Cardiac muscle cell (in vitro differentiated cells and primary cell): ENCODE data around the gene PRCD. TPM values are rescaled to one million over a fixed set of nuclear protein-coding genes. Genes with fewer than 3 reads are reported as not detected.

Experiments used
- DNase-seq, 2 donors: peaks; one replicate each; pipeline versions ENCODE4 v3.0.0 to v3.0.0-alpha.2; 2010 to 2017; ENCODE audit warnings: low read depth in 1 of 2, low spot score in 1 of 2
- H3K27ac ChIP-seq: fragments of 200-600 bp; sonication (generic); 2 replicates; pipeline ENCODE4 v1.5.1; 2016
- H3K27me3 ChIP-seq: fragments of 200-600 bp; sonication (generic); 2 replicates; pipeline ENCODE4 v1.6.0; 2016; ENCODE audit warnings: control low read depth
- H3K36me3 ChIP-seq: fragments of 200-600 bp; sonication (generic); 2 replicates; pipeline ENCODE4 v1.5.1; 2016; ENCODE audit warnings: control low read depth
- H3K4me1 ChIP-seq: fragments of 200-600 bp; sonication (generic); 2 replicates; pipeline ENCODE4 v1.8.1; 2017; ENCODE audit warnings: low read depth, mild to moderate bottlenecking, mixed run types
- H3K4me3 ChIP-seq: fragments of 200-600 bp; sonication (generic); 2 replicates; pipeline ENCODE4 v1.5.1; 2016; ENCODE audit warnings: mild to moderate bottlenecking
- H3K9me3 ChIP-seq: fragments of 200-600 bp; sonication (generic); 2 replicates; pipeline ENCODE4 v1.5.1; 2017; ENCODE audit warnings: low read depth, mild to moderate bottlenecking, control low read depth
- polyA plus RNA-seq: library from polyadenylated mRNA; unstranded; fragments of >200 nt; fragmentation: Nextera tagmentation; extraction: Ambion mirVana; gene quantifications from 2 replicates; pipeline ENCODE4 v1.2.1, GENCODE V29; 2016
- total RNA-seq: library from RNA; depleted of rRNA; stranded (reverse); fragments of >200 nt; gene quantifications from 2 replicates; pipeline ENCODE4 v1.2.3, GENCODE V29; 2016
- TF ChIP-seq, protein P1 (sequence below): IDR thresholded peaks from 2 replicates; pipeline ENCODE4 v1.5.1; 2012; ENCODE audit warnings: low read depth, mild to moderate bottlenecking, low read length

Gene PRCD
- total and polyA plus RNA-seq, 2 experiments from 2014 or later, result 7.3 to 14.4 TPM

GRCh38 chr17:76572201-76572910 lies 32.5 kb downstream of the PRCD start:
- no peak for DNase-seq
- Histone ChIP-seq H3K9me3 (no peaks in the 10 kb centered on the region), H3K4me3 (no peak overlapping the region), H3K27ac (no peak overlapping the region), H3K27me3 (no peaks in the 10 kb centered on the region), H3K4me1 (no peaks in the 10 kb centered on the region), H3K36me3 (no peaks in the 10 kb centered on the region)
- TF ChIP-seq, protein P1, sequence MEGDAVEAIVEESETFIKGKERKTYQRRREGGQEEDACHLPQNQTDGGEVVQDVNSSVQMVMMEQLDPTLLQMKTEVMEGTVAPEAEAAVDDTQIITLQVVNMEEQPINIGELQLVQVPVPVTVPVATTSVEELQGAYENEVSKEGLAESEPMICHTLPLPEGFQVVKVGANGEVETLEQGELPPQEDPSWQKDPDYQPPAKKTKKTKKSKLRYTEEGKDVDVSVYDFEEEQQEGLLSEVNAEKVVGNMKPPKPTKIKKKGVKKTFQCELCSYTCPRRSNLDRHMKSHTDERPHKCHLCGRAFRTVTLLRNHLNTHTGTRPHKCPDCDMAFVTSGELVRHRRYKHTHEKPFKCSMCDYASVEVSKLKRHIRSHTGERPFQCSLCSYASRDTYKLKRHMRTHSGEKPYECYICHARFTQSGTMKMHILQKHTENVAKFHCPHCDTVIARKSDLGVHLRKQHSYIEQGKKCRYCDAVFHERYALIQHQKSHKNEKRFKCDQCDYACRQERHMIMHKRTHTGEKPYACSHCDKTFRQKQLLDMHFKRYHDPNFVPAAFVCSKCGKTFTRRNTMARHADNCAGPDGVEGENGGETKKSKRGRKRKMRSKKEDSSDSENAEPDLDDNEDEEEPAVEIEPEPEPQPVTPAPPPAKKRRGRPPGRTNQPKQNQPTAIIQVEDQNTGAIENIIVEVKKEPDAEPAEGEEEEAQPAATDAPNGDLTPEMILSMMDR, result no peak

GRCh38 chr17:76573096-76573495 lies 33.3 kb downstream of the PRCD start:
- no peaks in the 10 kb centered on the region for H3K36me3 ChIP-seq
- no peak overlapping the region for H3K27ac ChIP-seq
- TF ChIP-seq, protein P1, result no peak
- no peaks in the 10 kb centered on the region for H3K9me3 ChIP-seq
- H3K27me3 ChIP-seq, result no peaks in the 10 kb centered on the region
- DNase-seq, result no peak
- H3K4me1 ChIP-seq, result no peaks in the 10 kb centered on the region
- no peak overlapping the region for H3K4me3 ChIP-seq

GRCh38 chr17:76574166-76574565 lies 34.3 kb downstream of the PRCD start:
- no peak overlapping the region for H3K4me3 ChIP-seq
- H3K27me3 ChIP-seq, result no peaks in the 10 kb centered on the region
- H3K9me3 ChIP-seq, result no peaks in the 10 kb centered on the region
- H3K4me1 ChIP-seq, result no peaks in the 10 kb centered on the region
- no peak overlapping the region for H3K27ac ChIP-seq
- H3K36me3 ChIP-seq, result no peaks in the 10 kb centered on the region
- DNase-seq, result no peak
- TF ChIP-seq, protein P1, result no peak

DNA sequence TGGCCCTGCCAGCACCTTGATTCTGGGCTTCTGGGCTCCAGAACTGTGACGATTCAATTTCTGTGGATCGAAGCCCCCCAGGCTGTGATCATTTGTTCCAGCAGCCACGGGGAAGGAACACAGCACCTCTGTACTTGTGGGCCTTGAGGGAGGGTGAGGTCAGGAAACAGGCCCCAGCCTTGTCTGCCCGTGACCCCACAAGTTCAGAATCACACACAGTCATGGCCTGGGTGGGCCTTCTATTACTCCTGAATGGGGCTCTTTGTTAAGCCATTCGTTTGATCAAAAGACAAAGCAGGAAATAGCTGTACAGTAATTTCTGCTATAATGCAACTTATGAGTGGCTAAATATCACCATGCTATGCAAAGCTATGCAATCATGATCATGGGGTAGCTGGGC lies 35.7 kb downstream of the PRCD start:
- TF ChIP-seq, protein P1, result no peak
- H3K9me3 ChIP-seq, result no peaks in the 10 kb centered on the region
- no peak for DNase-seq
- H3K27ac ChIP-seq, result no peak overlapping the region
- H3K36me3 ChIP-seq, result no peaks in the 10 kb centered on the region
- H3K4me3 ChIP-seq, result no peak overlapping the region
- no peaks in the 10 kb centered on the region for H3K4me1 ChIP-seq
- no peaks in the 10 kb centered on the region for H3K27me3 ChIP-seq

- no peaks in the 10 kb centered on the region for H3K9me3 ChIP-seq
- no peaks in the 10 kb centered on the region for H3K36me3 ChIP-seq
- no peaks in the 10 kb centered on the region for H3K4me1 ChIP-seq
- DNase-seq, result no peak
- TF ChIP-seq, protein P1, result no peak
- H3K27me3 ChIP-seq, result no peaks in the 10 kb centered on the region
- H3K4me3 ChIP-seq, result no peak overlapping the region
- H3K27ac ChIP-seq, result no peak overlapping the region
Observed at GRCh38 chr17:76576189-76576588, 36.3 kb downstream of the PRCD start.
